GM19240 (cell line): Measurements from ENCODE around the gene PCSK9.
"Not testable (repeated sequence)": the region's sequence is repeated elsewhere in the genome, so short reads cannot be mapped to it uniquely, and the experiment has no call there.

ENCODE experiments used
- DNase-seq: peaks from one replicate; pipeline ENCODE4 v3.0.0; 2011; ENCODE audit warnings: low spot score; ENCODE audit not compliant: insufficient read length

The PCSK9 gene

GRCh38 chr1:55076356-55076755, 37.0 kb downstream of the PCSK9 start:
- no peak for DNase-seq

DNA sequence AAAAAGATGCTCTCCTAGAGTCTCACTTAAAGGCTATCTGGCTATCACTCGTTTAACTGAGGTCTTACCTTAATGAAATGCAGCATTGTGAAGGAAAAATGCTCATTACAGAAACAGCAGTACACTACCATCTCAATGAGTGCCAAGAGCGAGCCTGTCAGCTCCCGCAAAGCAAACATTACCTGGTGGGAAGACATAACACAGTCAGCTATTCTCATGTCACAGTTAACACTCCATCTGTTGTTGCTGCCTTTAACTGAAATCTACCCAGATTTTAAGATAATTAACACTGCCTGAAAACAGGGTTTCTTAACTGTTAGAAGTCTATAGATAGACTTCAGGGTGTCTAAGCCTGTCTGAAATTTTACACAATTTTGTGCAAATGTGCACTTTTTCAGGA, 39.1 kb downstream of the PCSK9 start:
- DNase-seq, result no peak

DNA sequence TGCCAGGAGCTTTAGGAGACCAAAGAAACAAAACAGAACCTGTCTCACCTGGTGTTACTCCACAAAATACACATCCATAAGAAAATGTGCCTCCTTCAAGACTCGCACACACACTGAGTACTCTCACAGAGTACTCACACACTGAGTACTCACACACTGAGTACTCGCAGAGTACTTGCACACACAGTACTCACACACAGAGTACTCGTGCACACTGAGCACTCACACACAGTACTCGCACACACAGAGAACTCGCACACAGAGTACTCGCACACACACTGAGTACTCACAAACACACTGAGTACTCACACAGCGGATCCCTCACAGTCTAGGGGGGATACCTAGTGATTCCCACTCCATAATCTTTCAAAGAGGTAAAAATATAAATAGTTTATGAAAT, 40.3 kb downstream of the PCSK9 start:
- no peak for DNase-seq

GRCh38 chr1:55081188-55081904, 42.0 kb downstream of the PCSK9 start:
- no peak for DNase-seq

GRCh38 chr1:55081905-55082296, 42.6 kb downstream of the PCSK9 start:
- DNase-seq, result no peak

GRCh38 chr1:55084257-55084656, 44.9 kb downstream of the PCSK9 start:
- DNase-seq, result no peak

DNA sequence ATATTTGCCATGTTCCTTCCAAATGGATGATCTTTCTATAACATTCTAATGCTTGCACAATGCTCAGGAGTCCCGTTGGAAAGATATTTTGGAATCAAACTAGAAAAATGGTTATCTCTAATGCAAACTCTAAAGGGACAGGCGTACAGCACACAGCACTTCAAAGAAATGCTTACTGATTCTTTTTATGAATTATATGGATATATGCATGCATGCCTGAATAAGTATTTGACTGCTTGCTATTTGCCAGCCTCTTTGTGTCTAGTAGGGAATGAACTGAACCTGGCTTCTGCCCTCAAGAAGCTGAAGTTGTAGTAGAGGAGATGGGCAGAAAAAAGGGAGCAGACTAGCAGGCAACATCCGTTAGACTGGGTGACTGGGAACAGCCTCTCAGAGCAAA, 48.1 kb downstream of the PCSK9 start:
- DNase-seq, result no peak

- DNase-seq, result no peak
Measured at GRCh38 chr1:55088413-55088812, 49.1 kb downstream of the PCSK9 start.

GRCh38 chr1:55089683-55090082, 50.3 kb downstream of the PCSK9 start:
- DNase-seq, result no peak

DNA sequence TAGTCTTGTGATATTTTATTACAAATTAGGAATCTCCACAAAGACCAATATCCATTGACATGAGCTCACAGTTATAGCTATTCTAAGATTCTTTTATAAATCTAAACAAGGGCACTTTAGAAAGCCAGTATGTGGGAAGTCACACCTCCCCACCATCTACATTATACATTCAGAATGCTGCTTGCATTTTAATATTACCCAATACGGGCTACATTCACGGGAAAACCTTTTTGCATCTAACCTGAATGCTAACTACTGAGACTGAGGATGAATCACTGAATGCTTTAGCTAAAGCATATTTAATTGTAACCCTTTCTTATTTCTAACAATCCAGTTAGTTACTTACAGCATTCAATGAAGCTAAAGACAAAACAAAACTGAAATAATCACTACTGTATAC, 53.1 kb downstream of the PCSK9 start:
- DNase-seq, result no peak

DNA sequence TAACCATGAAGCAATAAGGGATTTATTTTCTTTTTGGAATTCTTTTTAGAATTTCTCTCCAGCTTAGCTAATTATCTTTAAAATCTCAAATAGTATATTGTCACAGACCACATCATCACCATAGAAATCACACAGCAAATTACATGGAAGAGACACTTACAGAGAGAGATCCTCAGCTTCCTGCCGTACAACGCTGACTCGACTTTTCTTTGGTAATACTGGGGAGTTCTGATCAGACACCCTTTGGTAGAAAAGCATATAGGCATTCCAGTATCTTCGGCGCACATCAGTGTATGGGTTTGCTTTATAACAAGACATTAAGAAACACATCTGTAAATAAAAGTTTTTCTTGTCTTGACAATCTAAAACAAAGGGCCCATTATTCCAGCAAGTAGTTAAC, 55.7 kb downstream of the PCSK9 start:
- DNase-seq, result no peak

- no peak for DNase-seq
Measured at GRCh38 chr1:55103891-55104290, 64.5 kb downstream of the PCSK9 start.

- DNase-seq, result no peak
Measured at GRCh38 chr1:55107101-55107500, 67.8 kb downstream of the PCSK9 start.

DNA sequence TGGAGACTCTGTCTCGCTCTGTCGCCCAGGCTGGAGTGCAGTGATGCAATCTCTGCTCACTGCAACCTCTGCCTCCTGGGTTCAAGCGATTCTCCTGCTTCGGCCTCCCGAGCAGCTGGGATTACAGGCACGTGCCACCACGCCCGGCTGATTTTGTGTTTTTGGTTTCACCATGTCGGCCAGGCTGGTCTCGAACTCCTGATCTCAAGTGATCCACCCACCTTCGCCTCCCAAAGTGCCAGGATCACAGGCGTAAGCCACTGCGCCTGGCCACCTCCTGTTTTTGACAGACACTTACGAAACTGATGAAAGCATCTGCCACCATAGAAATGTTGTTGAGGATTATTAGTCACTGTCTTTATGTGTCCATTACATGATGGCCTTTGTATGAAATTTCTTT, 69.7 kb downstream of the PCSK9 start:
- DNase-seq, result not testable (repeated sequence)
